ENCODE measurements around the gene IL1RAPL2.

Gene IL1RAPL2

GRCh38 chrX:104842646-104843045 lies 276.6 kb downstream of the IL1RAPL2 start:
- no peaks in the 10 kb centered on the region for H3K27me3 ChIP-seq (ENCODE audit: insufficient read depth, insufficient read length)
- no peak for DNase-seq (ENCODE audit: low read depth, low spot score)

GRCh38 chrX:104852241-104852640 lies 286.2 kb downstream of the IL1RAPL2 start:
- no peaks in the 10 kb centered on the region for H3K4me1 ChIP-seq (ENCODE audit: insufficient read depth, insufficient read length)

More at GRCh38 chrX:104842646-104843045, 276.6 kb downstream of the IL1RAPL2 start:
- TF ChIP-seq ZNF274 (IDR thresholded peaks at IDR 0.05; ENCODE audit: low read depth, low read length) (no peak), YY1 (IDR thresholded peaks at IDR 0.05; ENCODE audit: insufficient read depth, insufficient read length) (no peak), SUZ12 (IDR thresholded peaks at IDR 0.05; ENCODE audit: extremely low read depth, insufficient read depth, insufficient read length) (no peak)
- H3K4me3 ChIP-seq (ENCODE audit: insufficient read length, low read depth): no peak overlapping the region
- H3K9ac ChIP-seq (ENCODE audit: insufficient read length, low read depth): no peak overlapping the region
- no peaks in the 10 kb centered on the region for H3K4me1 ChIP-seq (ENCODE audit: insufficient read depth, insufficient read length)
- H3K36me3 ChIP-seq (ENCODE audit: insufficient read depth, insufficient read length, low read length): no peaks in the 10 kb centered on the region
- no peaks in the 10 kb centered on the region for H3K9me3 ChIP-seq (ENCODE audit: insufficient read depth, low read length)

GRCh38 chrX:104854188-104854587 lies 288.2 kb downstream of the IL1RAPL2 start:
- DNase-seq (ENCODE audit: low read depth, low spot score): no peak
- TF ChIP-seq YY1 (IDR thresholded peaks at IDR 0.05; ENCODE audit: insufficient read depth, insufficient read length) (no peak), ZNF274 (IDR thresholded peaks at IDR 0.05; ENCODE audit: low read depth, low read length) (no peak), SUZ12 (IDR thresholded peaks at IDR 0.05; ENCODE audit: extremely low read depth, insufficient read depth, insufficient read length) (no peak)
- Histone ChIP-seq H3K9me3 (ENCODE audit: insufficient read depth, low read length) (no peaks in the 10 kb centered on the region), H3K4me1 (ENCODE audit: insufficient read depth, insufficient read length) (no peaks in the 10 kb centered on the region), H3K36me3 (ENCODE audit: insufficient read depth, insufficient read length, low read length) (no peaks in the 10 kb centered on the region), H3K4me3 (ENCODE audit: insufficient read length, low read depth) (no peak overlapping the region), H3K9ac (ENCODE audit: insufficient read length, low read depth) (no peak overlapping the region), H3K27me3 (ENCODE audit: insufficient read depth, insufficient read length) (no peaks in the 10 kb centered on the region)

More at GRCh38 chrX:104852241-104852640, 286.2 kb downstream of the IL1RAPL2 start:
- no peak overlapping the region for H3K4me3 ChIP-seq (ENCODE audit: insufficient read length, low read depth)
- TF ChIP-seq YY1 (IDR thresholded peaks at IDR 0.05; ENCODE audit: insufficient read depth, insufficient read length) (no peak), SUZ12 (IDR thresholded peaks at IDR 0.05; ENCODE audit: extremely low read depth, insufficient read depth, insufficient read length) (no peak), ZNF274 (IDR thresholded peaks at IDR 0.05; ENCODE audit: low read depth, low read length) (no peak)
- no peaks in the 10 kb centered on the region for H3K36me3 ChIP-seq (ENCODE audit: insufficient read depth, insufficient read length, low read length)
- no peaks in the 10 kb centered on the region for H3K27me3 ChIP-seq (ENCODE audit: insufficient read depth, insufficient read length)
- no peak for DNase-seq (ENCODE audit: low read depth, low spot score)
- no peaks in the 10 kb centered on the region for H3K9me3 ChIP-seq (ENCODE audit: insufficient read depth, low read length)
- no peak overlapping the region for H3K9ac ChIP-seq (ENCODE audit: insufficient read length, low read depth)

- H3K4me1 ChIP-seq (ENCODE audit: insufficient read depth, insufficient read length): no peaks in the 10 kb centered on the region
- no peaks in the 10 kb centered on the region for H3K9me3 ChIP-seq (ENCODE audit: insufficient read depth, low read length)
- TF ChIP-seq YY1 (IDR thresholded peaks at IDR 0.05; ENCODE audit: insufficient read depth, insufficient read length) (no peak), SUZ12 (IDR thresholded peaks at IDR 0.05; ENCODE audit: extremely low read depth, insufficient read depth, insufficient read length) (no peak), ZNF274 (IDR thresholded peaks at IDR 0.05; ENCODE audit: low read depth, low read length) (no peak)
- H3K4me3 ChIP-seq (ENCODE audit: insufficient read length, low read depth): no peak overlapping the region
- no peaks in the 10 kb centered on the region for H3K27me3 ChIP-seq (ENCODE audit: insufficient read depth, insufficient read length)
- H3K9ac ChIP-seq (ENCODE audit: insufficient read length, low read depth): no peak overlapping the region
- no peaks in the 10 kb centered on the region for H3K36me3 ChIP-seq (ENCODE audit: insufficient read depth, insufficient read length, low read length)
- DNase-seq (ENCODE audit: low read depth, low spot score): no peak
Observed at GRCh38 chrX:104854790-104855340, 288.9 kb downstream of the IL1RAPL2 start.

GRCh38 chrX:104863466-104863865 lies 297.5 kb downstream of the IL1RAPL2 start:
- Histone ChIP-seq H3K4me3 (ENCODE audit: insufficient read length, low read depth) (no peak overlapping the region), H3K9me3 (ENCODE audit: insufficient read depth, low read length) (no peaks in the 10 kb centered on the region), H3K4me1 (ENCODE audit: insufficient read depth, insufficient read length) (no peaks in the 10 kb centered on the region), H3K36me3 (ENCODE audit: insufficient read depth, insufficient read length, low read length) (no peaks in the 10 kb centered on the region), H3K27me3 (ENCODE audit: insufficient read depth, insufficient read length) (no peaks in the 10 kb centered on the region), H3K9ac (ENCODE audit: insufficient read length, low read depth) (no peak overlapping the region)
- no peak for DNase-seq (ENCODE audit: low read depth, low spot score)
- TF ChIP-seq ZNF274 (IDR thresholded peaks at IDR 0.05; ENCODE audit: low read depth, low read length) (no peak), SUZ12 (IDR thresholded peaks at IDR 0.05; ENCODE audit: extremely low read depth, insufficient read depth, insufficient read length) (no peak), YY1 (IDR thresholded peaks at IDR 0.05; ENCODE audit: insufficient read depth, insufficient read length) (no peak)

GRCh38 chrX:104864296-104864695 lies 298.3 kb downstream of the IL1RAPL2 start:
- no peak overlapping the region for H3K9ac ChIP-seq (ENCODE audit: insufficient read length, low read depth)
- H3K4me3 ChIP-seq (ENCODE audit: insufficient read length, low read depth): no peak overlapping the region
- H3K27me3 ChIP-seq (ENCODE audit: insufficient read depth, insufficient read length): no peaks in the 10 kb centered on the region
- no peaks in the 10 kb centered on the region for H3K4me1 ChIP-seq (ENCODE audit: insufficient read depth, insufficient read length)
- no peaks in the 10 kb centered on the region for H3K9me3 ChIP-seq (ENCODE audit: insufficient read depth, low read length)
- H3K36me3 ChIP-seq (ENCODE audit: insufficient read depth, insufficient read length, low read length): no peaks in the 10 kb centered on the region
- no peak for DNase-seq (ENCODE audit: low read depth, low spot score)
- TF ChIP-seq YY1 (IDR thresholded peaks at IDR 0.05; ENCODE audit: insufficient read depth, insufficient read length) (no peak), SUZ12 (IDR thresholded peaks at IDR 0.05; ENCODE audit: extremely low read depth, insufficient read depth, insufficient read length) (no peak), ZNF274 (IDR thresholded peaks at IDR 0.05; ENCODE audit: low read depth, low read length) (no peak)

GRCh38 chrX:104877504-104877903 lies 311.5 kb downstream of the IL1RAPL2 start:
- Histone ChIP-seq H3K9me3 (ENCODE audit: insufficient read depth, low read length) (no peaks in the 10 kb centered on the region), H3K9ac (ENCODE audit: insufficient read length, low read depth) (no peak overlapping the region), H3K4me3 (ENCODE audit: insufficient read length, low read depth) (no peak overlapping the region), H3K27me3 (ENCODE audit: insufficient read depth, insufficient read length) (no peaks in the 10 kb centered on the region), H3K4me1 (ENCODE audit: insufficient read depth, insufficient read length) (no peaks in the 10 kb centered on the region), H3K36me3 (ENCODE audit: insufficient read depth, insufficient read length, low read length) (no peaks in the 10 kb centered on the region)
- TF ChIP-seq YY1 (IDR thresholded peaks at IDR 0.05; ENCODE audit: insufficient read depth, insufficient read length) (no peak), SUZ12 (IDR thresholded peaks at IDR 0.05; ENCODE audit: extremely low read depth, insufficient read depth, insufficient read length) (no peak), ZNF274 (IDR thresholded peaks at IDR 0.05; ENCODE audit: low read depth, low read length) (no peak)
- no peak for DNase-seq (ENCODE audit: low read depth, low spot score)

Measured in NT2/D1 (cell line).